ENCODE data around the gene PNPLA2.

Gene PNPLA2

DNA sequence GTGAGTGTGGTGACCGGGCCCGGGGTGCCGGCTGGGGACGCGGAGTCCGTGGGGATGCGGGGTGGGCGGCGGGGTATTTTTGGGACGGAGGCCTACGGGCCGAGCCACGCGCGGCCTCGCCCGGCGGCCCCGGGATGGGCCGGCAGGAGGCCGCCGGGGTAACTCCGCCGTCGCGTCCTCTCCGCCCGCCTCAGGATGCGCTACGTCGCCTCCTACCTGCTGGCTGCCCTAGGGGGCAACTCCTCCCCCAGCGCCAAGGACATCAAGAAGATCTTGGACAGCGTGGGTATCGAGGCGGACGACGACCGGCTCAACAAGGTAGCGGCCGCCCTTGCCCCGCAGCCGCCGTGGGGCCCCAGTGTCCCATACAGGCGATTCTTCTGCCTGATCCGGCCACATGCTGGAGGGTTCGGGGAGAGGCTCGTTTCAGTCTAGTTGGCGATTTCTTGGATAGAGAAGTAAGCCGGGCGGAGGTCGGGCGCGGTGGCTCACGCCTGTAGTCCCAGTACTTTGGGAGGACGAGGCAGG, 8.6 kb upstream of the PNPLA2 start:
- no peak for TF ChIP-seq POLR2A (IDR thresholded peaks at IDR 0.05; ENCODE audit: low read depth, low read length)
- no peak for FAIRE-seq
- no peak for DNase-seq (ENCODE audit: insufficient read length, low spot score)

DNA sequence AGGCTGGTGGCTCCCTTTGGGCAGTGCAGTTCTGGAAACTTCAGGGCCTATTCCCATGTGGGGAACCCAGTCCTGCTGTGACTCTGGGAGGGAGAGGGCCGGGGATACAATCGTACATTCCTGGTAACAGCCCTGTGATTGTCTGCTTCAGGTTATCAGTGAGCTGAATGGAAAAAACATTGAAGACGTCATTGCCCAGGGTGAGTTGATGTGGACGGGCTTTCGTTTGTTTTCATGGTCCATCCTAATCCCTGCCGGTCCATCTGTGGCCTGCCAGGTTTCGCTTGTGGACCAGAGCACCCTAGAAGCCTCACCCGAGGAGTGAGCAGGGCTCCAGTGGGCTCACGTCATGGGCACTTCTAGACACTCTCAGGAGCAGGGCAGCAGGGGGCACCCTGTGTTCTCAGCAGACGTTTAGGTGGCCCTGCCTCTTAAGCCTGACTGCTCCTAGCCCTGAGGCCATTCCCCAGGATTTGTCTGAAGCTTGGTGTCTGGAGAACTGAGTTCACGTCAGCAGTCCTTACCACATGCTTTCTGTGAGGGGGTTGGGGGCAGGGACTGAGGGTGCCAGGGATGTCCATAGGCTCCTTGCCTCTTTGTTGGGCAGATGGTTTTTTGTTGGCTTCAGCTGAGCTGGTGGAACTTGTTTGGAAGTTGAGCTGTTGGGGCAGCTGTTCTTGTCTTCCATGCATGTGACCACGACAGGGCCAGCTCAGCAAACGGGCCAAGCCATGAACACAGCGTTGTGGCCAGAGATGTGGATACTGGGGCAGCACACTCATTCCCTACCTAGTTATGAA, 7.1 kb upstream of the PNPLA2 start:
- no peak for TF ChIP-seq POLR2A (IDR thresholded peaks at IDR 0.05; ENCODE audit: low read depth, low read length)
- no peak for DNase-seq (ENCODE audit: insufficient read length, low spot score)
- no peak for FAIRE-seq

DNA sequence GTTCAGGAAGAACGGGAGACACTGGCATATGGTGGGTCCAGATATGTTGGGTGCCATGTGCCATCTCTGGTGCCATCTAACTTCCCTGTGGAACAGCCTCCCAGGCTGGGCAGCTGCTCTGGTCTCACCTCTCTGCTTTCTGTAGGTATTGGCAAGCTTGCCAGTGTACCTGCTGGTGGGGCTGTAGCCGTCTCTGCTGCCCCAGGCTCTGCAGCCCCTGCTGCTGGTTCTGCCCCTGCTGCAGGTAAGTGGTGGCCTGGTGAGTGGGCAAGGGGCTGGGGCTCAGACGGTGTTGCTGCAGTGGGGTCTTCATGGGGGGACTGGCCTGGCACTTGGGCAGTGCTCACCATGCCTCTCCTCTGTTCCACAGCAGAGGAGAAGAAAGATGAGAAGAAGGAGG, 6.3 kb upstream of the PNPLA2 start:
- FAIRE-seq (no peak), DNase-seq (ENCODE audit: insufficient read length, low spot score) (no peak)
- no peak for TF ChIP-seq POLR2A (IDR thresholded peaks at IDR 0.05; ENCODE audit: low read depth, low read length)

DNA sequence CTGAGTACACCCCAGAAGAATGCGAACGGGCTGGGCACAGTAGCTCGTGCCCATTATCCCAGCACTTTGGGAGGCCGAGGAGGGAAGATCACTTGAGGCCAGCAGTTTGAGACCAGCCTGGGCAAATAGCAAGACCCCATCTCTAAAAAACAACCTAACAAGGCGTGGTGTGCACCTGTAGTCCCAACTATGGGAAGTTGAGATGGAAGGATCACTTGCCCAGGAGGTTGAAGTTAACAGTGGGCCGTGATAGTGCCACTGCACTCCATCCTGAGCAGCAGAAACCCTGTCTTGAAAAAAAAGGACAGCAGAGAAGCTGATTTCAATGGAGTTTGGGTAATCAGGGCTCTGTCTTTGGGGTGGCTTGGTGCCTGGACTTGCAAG, 5.7 kb upstream of the PNPLA2 start:
- FAIRE-seq, result no peak
- no peak for TF ChIP-seq POLR2A (IDR thresholded peaks at IDR 0.05; ENCODE audit: low read depth, low read length)
- no peak for DNase-seq (ENCODE audit: insufficient read length, low spot score)

DNA sequence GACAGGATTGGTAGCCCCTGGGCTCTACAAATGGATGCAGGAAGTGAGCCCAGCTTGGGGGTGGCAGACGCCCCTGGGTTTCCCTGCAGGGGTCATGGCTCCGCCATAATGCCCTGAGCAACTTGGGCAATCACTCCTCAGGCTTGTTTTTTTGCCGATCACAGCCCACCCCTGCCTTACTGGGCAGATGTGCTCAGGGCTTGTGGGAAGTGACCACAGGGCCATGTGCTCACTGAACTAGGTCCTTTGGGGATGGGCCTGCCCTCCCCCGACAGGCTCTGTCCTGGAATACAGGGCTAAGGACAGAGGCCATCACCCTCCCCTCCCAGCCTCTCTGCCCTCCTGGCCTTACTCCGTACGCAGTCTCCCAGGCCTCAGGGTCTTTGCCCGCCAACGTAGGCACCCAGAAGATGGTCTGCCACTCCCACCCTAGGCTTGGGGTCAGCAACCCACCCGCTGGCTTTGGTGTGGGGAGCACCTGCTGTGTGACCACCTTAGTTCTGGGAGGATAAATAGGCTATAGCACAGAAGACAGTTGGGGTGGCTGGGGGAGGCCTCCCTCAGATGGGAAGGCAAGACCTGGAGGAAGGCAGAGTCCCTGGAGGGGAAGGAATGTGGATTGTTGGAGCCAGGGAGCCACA, 5.1 kb upstream of the PNPLA2 start:
- FAIRE-seq (no peak), DNase-seq (ENCODE audit: insufficient read length, low spot score) (no peak)
- TF ChIP-seq POLR2A (IDR thresholded peaks at IDR 0.05; ENCODE audit: low read depth, low read length), result no peak

DNA sequence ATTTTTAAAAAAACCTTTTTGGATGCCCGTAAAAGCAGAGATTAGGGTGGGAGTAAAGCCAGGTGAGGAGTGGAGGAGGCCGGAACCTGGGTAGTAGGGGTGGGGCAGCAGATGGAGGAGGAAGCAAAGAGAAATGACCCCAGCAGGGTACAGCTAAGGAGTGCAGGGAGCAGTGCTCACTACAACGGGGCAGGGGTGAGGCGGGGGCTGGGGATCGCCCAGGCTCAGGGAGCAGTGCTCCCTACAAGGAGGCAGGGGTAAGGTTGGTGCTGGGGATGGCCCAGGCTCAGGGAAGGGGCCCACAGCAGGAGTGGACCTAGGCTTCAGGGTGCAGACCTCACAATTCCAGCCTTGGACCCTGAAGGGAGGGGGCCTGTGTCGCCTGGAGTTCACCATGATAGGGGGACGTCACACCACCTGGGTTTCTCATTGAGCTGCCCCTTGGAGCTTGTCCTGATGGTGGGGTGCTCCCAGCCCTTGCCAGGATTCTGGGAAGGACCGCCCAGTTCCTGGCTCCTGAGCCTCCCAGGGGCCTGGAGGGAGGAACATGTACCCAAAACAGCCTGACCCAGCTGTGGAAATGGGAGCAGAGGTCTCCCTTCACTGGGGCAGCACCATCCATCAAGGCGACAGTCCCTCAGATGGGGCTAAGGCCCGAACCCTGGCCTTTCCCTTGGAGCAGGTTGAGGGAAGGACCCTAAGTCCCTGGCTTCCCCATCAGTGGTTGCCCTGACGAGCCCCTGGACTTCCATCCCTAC, 2.9 kb upstream of the PNPLA2 start:
- no peak for FAIRE-seq
- TF ChIP-seq POLR2A (IDR thresholded peaks at IDR 0.05; ENCODE audit: low read depth, low read length), result no peak
- DNase-seq (ENCODE audit: insufficient read length, low spot score), result no peak

DNA sequence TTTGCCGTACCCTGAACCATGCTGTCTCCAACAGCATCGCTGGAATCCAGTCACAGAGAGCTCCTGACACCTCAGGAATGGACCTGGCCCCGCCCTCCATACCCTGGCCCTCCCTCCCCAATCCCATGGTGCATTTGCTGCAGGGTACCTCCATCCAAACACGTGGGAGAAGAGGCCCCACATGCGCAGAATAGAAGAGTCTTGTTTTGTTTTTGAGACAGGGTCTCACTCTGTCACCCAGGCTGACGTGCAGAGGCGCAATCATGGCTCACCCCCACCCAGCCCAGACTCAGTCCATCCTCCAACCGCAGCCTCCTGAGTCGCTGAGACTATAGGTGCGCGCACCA, 2.3 kb upstream of the PNPLA2 start:
- no peak for DNase-seq (ENCODE audit: insufficient read length, low spot score)
- TF ChIP-seq POLR2A (IDR thresholded peaks at IDR 0.05; ENCODE audit: low read depth, low read length), result no peak
- no peak for FAIRE-seq

DNA sequence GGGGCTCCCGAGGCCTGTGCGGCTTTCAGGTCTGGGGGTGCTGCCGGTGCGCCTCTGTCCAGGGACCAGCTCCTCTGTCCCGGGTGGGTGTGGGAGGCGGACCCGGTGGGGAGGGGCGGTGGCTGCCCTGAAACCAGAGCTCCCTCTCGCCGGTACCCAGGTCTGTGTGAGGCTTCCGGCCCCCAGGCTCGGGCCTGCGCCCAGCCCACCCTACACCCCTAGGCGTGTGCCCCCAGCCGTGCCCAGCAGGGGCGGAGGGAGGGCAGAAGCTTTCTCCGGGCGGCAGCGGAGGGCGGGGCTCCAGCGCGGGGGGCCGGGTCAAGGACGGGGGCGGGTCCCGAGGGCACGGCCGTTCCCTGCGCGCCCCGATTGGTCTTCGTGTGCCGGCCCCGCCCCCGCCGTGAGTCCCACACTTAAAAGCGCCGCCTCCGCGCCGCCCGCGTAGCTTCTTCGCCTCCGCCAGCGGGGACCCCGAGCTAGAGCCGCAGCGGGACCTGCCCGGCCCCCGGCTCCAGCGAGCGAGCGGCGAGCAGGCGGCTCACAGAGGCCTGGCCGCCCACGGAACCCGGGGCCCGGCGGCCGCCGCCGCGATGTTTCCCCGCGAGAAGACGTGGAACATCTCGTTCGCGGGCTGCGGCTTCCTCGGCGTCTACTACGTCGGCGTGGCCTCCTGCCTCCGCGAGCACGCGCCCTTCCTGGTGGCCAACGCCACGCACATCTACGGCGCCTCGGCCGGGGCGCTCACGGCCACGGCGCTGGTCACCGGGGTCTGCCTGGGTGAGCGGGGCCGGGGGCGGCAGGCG, 616 bp downstream of the PNPLA2 start:
- peak; percentile 81 for TF ChIP-seq POLR2A (IDR thresholded peaks at IDR 0.05; ENCODE audit: low read depth, low read length)
- FAIRE-seq (no peak), DNase-seq (ENCODE audit: insufficient read length, low spot score) (no peak)

DNA sequence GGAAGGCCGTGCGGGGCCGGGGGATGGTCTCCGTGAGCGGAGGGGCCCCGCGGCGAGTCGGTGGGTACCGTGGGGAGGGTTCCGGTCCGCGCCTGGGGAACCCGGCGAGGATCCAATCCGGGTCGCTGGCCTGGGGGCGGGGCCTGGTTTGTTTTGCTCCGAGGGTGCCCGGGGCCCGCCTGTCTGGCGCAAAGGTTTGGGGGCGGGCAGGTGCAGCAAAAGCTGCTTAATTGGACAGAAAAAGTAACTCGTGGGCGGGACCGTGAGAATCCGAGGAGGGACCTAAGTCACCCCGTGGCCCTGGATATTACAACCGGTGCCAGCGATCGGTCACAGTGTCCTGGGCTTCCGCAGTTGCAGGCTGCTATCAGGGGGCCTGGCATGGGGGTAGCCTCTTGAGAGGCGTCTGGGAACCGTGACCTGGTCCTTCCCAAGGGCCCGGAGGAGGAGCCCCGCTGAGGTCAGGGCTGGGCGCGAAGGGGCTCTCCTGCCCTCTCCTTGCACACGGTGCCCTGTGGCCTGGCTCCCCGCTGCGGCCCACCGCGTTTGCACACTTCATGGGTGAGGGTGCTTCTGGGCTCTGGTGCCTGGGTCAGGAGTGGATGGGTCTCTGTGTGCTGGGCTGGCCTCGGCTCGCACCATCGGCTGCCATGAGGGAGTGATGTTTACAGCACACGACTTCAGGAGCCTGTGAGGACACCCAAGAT, 1.4 kb downstream of the PNPLA2 start:
- TF ChIP-seq POLR2A (IDR thresholded peaks at IDR 0.05; ENCODE audit: low read depth, low read length), result peak; percentile 42
- FAIRE-seq (no peak), DNase-seq (ENCODE audit: insufficient read length, low spot score) (peak; percentile 77)

DNA sequence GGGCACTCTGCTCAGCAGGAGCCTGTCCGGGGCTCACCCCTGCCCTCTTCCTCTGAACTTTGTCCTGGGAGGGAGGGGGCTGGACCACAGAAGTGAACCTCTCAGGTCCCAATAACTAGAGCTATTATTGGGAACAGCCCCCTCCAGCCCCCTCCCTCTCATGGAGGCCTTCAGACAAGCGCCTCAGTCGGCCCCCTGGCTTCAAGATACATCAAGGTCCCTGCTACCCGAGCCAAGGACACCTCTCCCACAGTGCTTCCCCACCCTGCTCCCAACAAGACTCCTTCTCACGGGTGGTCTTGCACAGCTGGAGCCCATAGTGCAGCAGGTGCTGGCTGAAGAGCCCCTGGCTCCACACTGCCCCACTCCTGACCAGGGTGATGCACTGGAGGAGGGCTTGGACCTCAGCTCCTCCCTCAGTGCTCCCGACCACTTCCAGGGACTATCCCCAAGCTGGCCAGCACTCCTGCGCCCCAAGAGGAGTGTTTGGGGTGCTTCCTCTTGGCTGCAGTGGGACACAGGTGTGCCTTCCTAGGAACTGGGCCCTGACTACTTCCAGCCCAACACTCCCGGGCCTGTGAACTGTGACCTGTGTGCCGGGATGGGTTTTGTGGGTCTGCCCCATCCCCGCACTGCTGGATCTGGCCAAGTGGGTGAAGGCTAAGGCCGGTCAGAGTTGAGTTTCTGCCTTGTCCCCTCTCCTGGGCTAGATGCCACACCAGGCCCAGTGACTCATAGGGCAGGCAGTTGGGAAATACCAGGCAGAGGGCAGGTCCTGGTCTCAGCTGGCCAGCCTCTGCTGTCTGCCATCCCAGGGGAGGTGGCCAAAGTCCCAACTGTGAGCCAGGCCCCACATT, 2.2 kb downstream of the PNPLA2 start:
- peak; percentile 98 for DNase-seq (ENCODE audit: insufficient read length, low spot score)
- TF ChIP-seq POLR2A (IDR thresholded peaks at IDR 0.05; ENCODE audit: low read depth, low read length), result no peak; the same call in 1 of the 2 replicates

DNA sequence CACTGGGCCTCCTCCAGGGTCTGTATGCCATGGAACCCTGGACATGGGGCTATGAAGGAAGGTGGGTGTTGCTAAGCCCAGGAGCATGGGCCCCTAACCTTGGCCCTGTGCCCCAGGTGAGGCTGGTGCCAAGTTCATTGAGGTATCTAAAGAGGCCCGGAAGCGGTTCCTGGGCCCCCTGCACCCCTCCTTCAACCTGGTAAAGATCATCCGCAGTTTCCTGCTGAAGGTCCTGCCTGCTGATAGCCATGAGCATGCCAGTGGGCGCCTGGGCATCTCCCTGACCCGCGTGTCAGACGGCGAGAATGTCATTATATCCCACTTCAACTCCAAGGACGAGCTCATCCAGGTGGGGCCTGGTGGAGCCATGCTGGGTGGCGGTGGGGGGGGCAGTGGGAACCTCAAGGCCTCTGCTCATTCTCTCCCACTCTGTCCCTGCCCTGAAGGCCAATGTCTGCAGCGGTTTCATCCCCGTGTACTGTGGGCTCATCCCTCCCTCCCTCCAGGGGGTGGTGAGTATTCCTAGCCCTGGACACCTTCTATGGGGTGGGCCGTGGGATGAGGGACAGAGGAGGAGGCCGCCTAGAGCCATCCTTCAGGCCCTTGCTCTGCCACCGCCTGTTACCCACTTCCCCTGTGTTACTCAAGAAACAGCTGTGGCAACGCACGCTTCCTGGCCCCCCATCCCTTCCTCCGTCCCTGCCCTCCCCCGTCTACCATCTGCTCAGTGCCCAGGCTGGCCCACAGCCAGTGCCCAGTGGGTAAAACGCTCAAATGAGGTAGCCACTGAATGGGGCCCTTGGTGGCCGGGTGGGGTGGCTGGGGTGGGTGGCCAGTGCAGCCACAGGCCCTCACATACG, 3.0 kb downstream of the PNPLA2 start:
- peak; percentile 18 for TF ChIP-seq POLR2A (IDR thresholded peaks at IDR 0.05; ENCODE audit: low read depth, low read length)
- FAIRE-seq (no peak), DNase-seq (ENCODE audit: insufficient read length, low spot score) (no peak)

More for the DNA sequence above, 2.2 kb downstream of the PNPLA2 start:
- peak; percentile 43 for FAIRE-seq
